HG02763 (cell line): ENCODE results near the gene ENTPD1.
"Not testable (repeated sequence)": the region's sequence is repeated elsewhere in the genome, so short reads cannot be mapped to it uniquely, and the experiment has no call there.

Experiments used
- ATAC-seq: cut with Tn5 transposase; IDR thresholded peaks from one replicate; pipeline ENCODE4 v1.9.1; 2021; ENCODE audit warnings: mild to moderate bottlenecking, moderate library complexity; ENCODE audit not compliant: unreplicated experiment

ENTPD1 gene

DNA sequence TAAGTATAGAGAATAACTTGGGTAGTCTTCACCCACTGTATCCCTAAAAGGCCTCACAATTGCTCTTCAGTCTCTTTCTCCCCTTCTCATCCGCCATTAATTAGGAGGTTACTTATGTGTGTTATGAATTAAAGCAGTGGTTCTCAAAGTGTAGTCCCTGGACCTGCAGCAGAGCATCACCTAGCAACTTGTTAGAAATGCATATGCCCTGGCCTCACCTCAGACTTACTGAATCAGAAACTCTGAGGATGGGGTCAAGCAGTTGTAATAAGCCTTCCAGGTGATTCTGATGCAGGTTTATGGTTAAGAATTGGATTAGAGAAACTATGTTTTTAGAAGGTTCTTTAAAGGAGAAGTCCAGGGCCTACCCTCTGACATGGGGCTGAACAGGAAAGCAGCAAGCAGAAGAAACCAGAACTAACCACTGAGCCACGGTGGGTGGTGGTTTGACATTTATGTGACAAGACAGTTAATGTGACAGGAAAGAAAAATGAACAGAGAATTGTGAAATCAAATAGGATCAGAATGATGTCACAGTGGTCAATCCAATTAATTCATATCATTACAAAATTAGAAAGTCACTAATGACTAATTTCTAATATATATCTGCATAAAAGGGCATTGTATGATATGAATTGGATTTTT is 37.6 kb downstream of the ENTPD1 start:
- ATAC-seq = no peak

DNA sequence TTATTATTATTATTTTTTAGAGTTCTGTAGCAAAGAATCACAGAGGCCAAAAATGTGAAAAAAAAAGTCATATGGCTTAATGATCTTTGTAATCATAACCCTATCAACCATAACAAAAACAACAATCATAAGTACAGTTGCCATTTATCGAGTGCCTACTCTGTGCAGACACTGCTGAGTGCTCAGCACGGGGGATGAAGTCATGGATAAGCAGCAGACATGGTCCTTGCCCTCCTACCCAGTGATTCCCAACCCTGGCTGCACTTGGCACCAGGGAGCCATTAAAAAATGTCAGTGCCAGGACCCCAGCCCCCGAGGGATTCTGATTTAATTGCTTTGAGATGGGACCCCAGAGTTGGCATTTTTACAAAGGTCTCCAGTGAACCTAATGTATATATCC is 38.2 kb downstream of the ENTPD1 start:
- no peak for ATAC-seq

DNA sequence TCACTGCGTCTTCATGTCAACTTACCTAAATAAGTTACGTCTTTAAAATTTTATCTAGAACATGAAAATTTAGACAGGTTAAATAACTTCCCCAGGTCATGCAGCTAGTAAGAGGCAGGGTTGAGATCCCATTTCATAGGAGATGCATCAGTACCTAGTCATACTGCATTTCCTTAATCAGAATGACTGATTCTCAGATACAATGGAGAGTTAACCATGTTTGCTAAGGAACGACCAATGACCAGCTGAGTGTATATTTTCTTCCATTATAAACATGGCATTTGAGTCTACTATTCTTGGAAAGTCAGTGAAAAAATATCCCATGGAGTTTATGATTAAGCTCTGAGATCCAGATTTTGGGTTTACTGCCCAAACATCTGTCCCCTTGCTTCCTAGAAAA is 39.6 kb downstream of the ENTPD1 start:
- ATAC-seq = no peak

DNA sequence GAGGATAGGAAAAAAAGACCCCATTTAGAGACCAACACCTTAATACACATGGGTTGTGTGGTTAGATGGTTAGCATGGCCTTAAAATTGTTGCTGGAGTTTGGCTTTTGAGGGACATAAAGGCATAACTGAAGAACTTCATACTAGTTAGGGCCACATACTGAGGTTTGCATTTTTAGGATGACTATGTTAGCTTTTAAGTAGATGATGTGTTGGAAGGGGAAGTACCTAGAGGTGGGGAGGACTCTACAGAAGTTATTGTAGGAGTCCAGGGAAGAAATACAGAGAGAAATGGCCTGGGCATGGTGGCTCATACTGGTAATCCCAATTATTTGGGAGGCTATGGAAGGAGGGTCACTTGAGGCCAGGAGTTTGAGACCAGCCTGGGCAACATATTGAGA is 40.5 kb downstream of the ENTPD1 start:
- ATAC-seq = no peak

DNA sequence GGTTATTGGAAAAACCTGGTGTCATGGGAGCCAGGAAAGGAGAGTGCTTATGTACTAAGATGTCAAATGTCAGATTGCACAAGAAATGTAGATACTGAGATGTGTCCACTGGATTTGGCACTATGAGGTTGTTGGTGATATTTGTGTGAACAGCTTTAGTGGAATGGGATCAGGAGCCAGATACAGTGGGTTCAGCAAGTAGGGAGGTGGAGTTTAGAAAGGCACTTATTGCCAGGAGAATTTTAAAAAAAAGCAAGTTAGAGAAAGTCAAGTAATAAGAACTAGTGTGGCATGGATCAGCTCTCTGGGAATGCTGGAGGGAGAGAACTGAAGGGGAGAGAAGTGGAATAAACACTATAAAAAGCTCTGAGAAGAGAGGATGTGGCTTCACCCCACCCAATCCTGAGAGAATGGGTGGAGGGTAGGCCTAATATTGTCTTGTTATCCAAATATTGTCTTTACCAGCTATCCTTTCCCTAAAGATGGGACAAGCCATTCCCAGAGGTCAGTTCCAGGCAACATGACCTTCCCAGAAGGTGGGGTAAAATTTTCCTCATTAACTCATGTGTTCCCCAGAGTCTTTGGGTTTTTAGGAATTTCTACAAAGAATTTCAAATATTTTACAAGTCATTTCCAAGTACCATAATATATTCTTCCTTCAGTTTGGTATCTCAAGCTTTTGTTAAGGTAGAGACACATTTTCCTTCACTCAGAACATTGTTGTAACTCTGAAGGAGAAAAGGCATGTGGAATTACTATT is 42.3 kb downstream of the ENTPD1 start:
- ATAC-seq = no peak

DNA sequence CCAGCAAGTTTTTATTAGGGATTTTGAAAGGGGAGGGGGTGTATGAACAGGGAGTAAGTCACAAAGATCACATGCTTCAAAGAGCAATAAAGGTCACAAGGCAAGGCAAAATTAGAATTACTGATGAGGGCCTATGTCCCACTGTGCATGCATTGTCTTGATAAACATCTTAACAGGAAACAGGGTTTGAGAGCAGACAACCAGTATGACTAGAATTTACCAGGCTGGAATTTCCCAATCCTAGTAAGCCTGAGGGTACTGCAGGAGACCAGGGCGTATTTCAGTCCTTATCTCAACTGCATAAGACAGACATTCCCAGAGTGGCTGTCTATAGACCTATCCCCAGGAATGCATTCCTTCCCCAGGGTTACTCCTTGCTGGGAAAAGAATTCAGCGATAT is 44.3 kb downstream of the ENTPD1 start:
- ATAC-seq = not testable (repeated sequence)

DNA sequence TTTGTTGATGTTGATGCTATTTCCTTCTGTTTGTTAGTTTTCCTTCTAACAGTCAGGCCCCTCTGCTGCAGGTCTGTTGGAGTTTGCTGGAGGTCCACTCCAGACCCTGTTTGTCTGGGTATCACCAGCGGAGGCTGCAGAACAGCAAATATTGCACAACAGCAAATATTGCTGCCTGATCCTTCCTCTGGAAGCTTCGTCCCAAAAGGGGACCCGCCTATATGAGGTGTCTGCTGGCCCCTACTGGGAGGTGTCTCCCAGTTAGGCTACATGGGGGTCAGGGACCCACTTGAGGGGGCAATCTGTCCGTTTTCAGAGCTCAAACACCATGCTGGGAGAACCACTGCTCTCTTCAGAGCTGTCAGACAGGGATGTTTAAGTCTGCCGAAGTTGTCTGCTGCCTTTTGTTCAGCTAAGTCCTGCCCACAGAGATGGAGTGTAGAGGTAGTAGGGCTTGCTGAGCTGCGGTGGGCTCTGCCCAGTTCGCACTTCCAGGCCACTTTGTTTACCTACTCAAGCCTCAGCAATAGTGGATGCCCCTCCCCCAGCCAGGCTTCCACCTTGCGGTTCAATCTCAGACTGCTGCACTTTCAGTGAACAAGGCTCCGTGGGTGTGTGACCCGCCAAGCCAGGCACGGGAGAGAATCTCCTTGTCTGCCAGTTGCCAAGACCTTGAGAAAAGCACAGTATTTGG is 50.9 kb downstream of the ENTPD1 start:
- not testable (repeated sequence) for ATAC-seq

DNA sequence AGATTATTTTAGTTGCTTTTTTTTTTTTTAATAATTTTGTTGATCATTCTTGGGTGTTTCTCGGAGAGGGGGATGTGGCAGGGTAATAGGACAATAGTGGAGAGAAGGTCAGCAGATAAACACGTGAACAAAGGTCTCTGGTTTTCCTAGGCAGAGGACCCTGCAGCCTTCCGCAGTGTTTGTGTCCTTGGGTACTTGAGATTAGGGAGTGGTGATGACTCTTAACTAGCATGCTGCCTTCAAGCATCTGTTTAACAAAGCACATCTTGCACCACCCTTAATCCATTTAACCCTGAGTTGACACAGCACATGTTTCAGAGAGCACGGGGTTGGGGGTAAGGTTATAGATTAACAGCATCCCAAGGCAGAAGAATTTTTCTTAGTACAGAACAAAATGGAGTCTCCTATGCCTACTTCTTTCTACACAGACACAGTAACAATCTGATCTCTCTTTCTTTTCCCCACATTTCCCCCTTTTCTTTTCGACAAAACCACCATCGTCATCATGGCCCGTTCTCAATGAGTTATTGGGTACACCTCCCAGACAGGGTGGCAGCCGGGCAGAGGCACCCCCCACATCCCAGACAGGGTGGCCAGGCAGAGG is 52.8 kb downstream of the ENTPD1 start:
- not testable (repeated sequence) for ATAC-seq

DNA sequence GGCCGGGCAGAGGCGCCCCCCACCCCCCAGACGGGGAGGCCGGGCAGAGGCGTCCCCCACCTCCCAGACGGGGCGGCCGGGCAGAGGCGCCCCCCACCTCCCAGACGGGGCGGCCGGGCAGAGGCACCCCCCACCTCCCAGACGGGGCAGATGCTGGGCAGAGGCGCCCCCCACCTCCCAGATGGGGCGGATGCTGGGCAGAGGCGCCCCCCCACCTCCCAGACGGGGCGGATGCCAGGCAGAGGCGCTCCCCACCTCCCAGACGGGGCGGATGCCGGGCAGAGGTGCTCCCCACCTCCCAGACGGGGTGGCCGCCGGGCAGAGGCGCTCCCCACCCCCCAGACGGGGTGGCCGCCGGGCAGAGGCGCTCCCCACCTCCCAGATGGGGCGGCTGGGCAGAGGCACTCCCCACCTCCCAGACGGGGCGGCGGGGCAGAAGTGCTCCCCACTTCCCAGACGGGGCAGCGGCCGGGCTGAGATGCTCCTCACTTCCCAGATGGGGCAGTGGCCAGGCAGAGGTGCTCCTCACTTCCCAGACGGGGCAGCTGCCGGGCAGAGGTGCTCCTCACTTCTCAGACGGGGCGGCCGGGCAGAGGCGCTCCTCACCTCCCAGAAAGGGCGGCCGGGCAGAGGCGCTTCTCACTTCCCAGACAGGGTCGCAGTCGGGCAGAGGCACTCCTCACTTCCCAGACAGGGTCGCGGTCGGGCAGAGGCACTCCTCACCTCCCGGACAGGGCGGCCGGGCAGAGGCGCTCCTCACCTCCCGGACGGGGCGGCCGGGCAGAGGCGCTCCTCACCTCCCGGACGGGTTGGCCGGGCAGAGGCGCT is 53.6 kb downstream of the ENTPD1 start:
- no peak for ATAC-seq

DNA sequence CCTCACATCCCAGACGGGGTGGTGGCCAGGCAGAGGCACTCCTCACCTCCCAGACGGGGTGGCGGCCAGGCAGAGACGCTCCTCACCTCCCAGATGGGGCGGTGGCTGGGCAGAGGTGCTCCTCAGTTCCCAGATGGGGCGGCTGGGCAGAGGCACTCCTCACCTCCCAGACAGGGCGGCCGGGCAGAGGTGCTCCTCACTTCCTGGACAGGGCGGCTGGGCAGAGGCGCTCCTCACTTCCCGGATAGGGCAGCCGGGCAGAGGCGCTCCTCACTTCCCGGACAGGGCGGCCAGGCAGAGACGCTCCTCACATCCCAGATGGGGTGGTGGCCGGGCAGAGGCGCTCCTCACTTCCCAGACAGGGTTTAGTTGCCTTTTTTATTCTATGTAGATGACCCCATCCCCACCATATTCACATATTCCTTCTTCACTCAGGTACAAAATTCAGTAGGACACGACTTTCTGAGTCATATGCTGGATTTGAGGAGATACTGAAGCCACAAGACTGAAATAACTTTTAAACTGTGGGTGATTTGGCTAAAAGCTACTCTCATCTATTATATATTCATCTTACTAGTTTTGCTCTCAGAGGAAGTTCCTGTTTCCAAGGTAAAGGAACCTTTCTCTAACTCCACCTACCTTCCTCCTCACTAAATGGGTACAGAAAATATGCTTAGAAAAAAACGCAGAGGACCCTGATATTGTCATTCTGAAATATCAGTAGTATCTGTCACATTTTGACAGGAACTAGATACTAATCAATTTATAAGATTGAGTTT is 54.4 kb downstream of the ENTPD1 start:
- no peak for ATAC-seq

DNA sequence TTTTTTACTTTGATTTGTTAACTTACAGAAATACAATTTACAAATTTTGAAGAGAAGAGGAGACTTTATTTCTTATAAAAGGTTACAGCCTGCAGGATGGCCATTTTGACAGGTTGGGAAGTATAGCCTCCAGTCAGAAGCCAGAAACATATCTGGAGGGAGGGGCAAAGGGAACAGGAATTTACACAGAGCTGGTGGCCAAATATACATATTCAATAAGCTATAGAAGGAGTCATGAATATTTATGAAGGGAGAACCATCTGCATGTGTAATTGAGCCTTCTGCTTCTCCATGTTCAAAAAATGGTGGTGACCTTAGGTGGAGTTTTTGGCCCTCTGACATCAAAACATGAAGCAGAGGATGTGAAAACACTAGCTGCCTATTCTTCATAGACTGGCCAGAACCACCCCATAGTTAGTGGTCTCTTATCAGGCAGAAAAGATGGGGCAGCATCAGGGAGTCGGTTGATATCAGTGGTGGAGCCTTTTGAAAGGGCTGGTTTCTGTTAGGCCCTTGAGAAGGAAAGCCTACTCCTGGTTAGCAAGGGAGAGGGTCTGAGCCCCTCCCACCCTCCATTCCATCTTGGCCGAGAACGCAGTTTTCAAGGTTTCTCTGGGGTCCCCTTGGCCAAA is 57.2 kb downstream of the ENTPD1 start:
- ATAC-seq = no peak

DNA sequence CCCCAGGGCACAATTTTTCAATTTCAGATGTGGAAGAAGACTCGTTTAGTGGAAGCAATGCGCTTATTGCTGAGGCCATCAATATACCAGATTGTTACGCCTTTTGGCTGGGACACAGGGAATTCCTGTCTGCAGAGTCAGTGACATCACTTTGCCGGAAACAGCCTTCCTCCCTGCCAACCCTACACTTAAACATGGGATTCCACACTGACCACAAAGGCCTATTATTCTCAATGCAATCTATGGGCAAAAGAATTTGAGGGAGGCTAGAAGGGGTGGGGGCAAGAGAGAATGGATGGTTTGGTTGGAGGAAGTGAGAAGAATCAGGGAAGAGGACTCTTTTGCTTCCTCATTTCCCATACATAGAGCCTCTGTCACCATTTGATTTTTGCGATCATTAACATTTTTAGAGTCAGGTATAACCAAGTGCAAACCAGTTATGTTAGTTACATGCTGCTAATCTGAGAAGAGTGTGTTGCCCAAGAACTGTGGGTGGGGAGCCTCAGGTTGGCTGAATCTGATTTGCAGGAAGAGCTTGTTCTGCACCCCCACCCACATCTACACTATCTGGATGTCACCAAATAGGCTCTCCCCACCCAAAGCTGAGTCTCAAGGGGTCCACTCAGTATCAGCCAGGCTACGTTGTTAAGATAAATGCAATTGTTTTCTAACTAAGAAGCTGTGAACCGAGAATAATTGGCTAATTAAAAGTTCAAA is 58.2 kb downstream of the ENTPD1 start:
- no peak for ATAC-seq

DNA sequence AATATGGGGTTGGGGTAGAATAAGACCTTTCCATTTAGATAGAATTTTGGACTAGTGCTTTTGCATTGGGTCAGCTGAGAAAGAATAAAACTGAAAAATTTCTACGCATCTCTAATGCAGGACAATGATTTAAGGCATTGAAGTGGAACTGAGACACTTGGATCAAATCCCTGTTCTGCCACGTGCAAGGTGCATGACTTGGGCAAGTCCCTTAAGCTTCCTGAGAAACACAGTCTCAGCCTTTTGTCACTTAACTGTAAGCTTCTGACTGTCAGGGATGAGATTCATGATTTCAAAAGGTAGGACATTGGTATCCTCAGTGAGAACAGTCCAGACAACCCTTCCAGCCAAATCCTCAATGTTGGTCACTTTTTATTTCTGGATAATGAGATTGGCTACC is 59.2 kb downstream of the ENTPD1 start:
- no peak for ATAC-seq

DNA sequence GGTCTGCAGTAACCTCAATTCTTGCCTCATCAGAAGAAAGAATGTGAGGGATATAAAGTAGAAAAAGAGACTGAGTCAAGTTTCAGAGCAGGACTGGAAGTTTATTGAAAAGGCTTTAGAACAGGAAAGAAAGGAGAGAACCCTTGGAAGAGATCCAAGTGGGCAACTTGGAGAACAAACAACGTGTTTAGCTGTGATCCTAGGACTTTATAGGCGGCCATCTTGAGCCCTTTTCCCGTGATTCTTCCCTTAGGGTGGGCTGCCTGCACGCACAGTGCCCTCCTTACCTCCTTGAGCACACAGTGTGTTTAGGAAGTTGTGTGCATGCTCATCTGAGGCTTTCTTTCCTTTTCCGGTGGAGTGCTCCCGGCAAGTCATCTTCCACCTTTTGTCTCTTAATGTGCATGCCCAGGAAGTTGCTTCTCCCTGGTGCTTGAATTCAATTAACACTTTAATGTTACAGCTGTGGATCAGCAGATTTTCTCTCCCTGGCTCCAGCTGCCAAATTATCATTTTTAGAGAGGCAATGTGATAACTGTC is 59.8 kb downstream of the ENTPD1 start:
- ATAC-seq = no peak

DNA sequence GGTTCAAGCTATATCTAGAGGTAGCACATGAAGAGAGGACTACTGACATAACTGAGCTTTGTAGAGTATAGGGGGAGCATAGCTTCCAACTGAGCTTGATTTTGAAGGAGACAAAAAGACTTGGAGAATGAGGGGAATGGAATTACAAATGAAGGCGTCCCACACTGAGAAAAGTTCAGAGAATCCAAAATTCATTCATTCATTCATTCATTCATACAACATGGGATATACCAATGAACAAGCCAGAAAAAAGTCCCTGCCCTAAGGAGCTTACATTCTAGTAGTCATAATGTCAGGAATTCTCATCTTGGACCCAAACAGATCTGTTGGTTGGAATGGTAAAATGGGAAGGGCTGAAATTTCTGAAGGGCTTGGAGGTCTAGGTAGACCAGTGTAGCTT is 62.0 kb downstream of the ENTPD1 start:
- ATAC-seq = no peak

DNA sequence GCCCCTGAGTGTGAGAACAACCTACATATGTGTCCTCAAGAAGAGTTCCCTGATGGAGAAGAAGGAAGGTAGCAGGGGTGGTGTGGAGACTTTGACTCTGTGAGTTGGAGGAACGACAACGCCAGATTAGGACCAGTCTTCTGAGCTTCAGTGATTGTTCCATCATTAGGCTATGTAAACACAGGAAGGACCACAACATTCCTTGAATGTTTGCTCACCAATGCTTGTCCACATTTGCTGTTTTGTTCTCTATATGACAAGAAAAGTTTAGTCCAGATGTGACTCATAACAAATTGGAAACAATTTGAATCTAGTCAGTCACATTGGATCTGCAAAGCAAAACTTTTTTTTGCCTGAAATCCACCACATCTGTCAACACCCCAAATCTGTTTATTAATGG is 62.7 kb downstream of the ENTPD1 start:
- ATAC-seq = no peak

DNA sequence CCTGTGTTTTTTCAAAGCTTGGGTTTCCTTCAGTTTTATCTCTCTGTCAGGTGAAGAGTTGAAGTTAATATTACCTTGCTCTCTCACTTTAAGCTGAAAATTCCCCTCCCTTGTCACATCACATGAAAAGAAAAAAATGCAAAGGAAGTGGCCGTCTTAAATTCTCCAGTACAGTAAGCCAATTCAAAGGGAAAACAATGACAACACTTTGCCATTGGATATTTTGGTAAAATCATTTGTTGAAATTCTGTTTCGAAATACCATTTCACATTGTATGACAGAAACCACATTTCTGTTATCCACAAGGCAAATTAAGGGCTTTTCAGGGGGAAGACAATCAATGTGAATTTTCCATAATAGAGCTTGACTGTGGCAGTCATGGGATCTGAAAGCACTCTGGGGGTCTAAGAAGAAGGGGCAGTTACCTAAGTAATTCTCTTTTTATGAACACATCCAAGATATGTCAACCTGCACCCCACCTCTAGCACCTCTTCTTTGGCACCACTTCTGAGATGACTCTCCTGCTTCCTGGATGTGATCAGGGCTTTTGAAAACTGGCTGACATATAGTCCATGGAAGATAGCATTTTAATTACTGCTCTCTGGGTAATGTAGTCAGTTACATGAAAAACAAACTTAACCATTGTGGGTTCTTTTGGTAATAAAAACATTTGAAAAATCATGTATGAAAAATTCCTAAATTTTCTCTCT is 63.8 kb downstream of the ENTPD1 start:
- ATAC-seq = no peak

DNA sequence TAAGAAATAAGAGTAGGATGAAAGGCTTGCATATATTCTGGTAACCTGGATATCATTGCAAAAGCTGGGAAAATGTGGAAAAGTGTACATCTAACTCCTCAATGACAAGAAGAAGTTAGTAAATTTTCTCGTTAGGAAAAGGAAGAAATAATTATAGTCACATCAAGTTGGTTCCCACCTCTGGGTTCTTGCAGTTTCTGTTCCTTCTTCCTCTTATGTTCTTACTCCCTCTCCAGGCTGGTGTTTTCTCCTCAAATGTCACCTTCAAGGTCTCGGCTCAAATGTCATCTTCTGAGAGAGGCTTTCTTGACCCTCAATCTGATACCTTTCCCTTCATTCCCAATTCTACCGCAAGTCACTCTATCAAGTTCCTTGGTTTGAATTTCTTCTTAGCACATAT is 64.4 kb downstream of the ENTPD1 start:
- no peak for ATAC-seq
